HL-60 (cell line): ENCODE measurements around the gene GATA6.

Experiments used
- DNase-seq, 2 experiments: peaks; one replicate each; pipeline ENCODE4 v3.0.0-alpha.2; 2010 to 2020; ENCODE audit warnings: low read depth in 1 of 2, low spot score in 1 of 2
- H3K27ac ChIP-seq: fragments of 250-450 bp; sonication (Bioruptor Pico); replicated peaks from 2 replicates; pipeline ENCODE4 v1.5.1; 2020; ENCODE audit warnings: mild to moderate bottlenecking, moderate library complexity
- H3K27me3 ChIP-seq: fragments of 250-450 bp; sonication (Bioruptor Pico); 2 replicates; pipeline ENCODE4 v1.5.1; 2021; ENCODE audit warnings: mild to moderate bottlenecking, moderate library complexity; ENCODE audit not compliant: insufficient read depth, poor library complexity, severe bottlenecking
- H3K4me3 ChIP-seq: replicated peaks from 2 replicates; pipeline ENCODE4 v1.5.1; 2011; ENCODE audit warnings: mild to moderate bottlenecking, control low read depth, low read length; ENCODE audit not compliant: insufficient read depth
- CTCF ChIP-seq: IDR thresholded peaks from one replicate; pipeline ENCODE4 v1.5.1; 2011; ENCODE audit warnings: low read length, control low read depth, inconsistent platforms; ENCODE audit not compliant: insufficient read depth
- GABPA ChIP-seq: IDR thresholded peaks from 2 replicates; pipeline ENCODE4 v1.6.1; 2012; ENCODE audit warnings: low read depth
- POLR2AphosphoS5 ChIP-seq: IDR thresholded peaks from 2 replicates; pipeline ENCODE4 v1.6.1; 2012; ENCODE audit warnings: low read depth
- REST ChIP-seq: IDR thresholded peaks from 2 replicates; pipeline ENCODE4 v1.6.1; 2012; ENCODE audit warnings: low read depth; ENCODE audit not compliant: insufficient replicate concordance
- SPI1 ChIP-seq: IDR thresholded peaks from 2 replicates; pipeline ENCODE4 v1.6.1; 2012; ENCODE audit warnings: low read depth, mild to moderate bottlenecking, borderline replicate concordance

Gene GATA6

GRCh38 chr18:22207021-22207758 lies 37.8 kb downstream of the GATA6 start:
- TF ChIP-seq GABPA (no peak), SPI1 (0 out of 2 replicates have a peak, but pooled peaks have one; percentile 24)
- DNase-seq, result no peak
- Histone ChIP-seq H3K27ac (no peak overlapping the region), H3K4me3 (no peak overlapping the region), H3K27me3 (peaks cover 4% of the 10 kb centered on the region)

GRCh38 chr18:22210311-22210754 lies 40.9 kb downstream of the GATA6 start:
- Histone ChIP-seq H3K27ac (no peak overlapping the region), H3K27me3 (peaks cover 2% of the 10 kb centered on the region), H3K4me3 (no peak overlapping the region)
- DNase-seq, result no peak
- no peak for TF ChIP-seq SPI1

- peak in 1 of 2 experiments; percentile 78 for DNase-seq
- H3K27me3 ChIP-seq, result peaks cover 2% of the 10 kb centered on the region
- TF ChIP-seq SPI1 (peak; percentile 91), REST (no peak)
- no peak overlapping the region for H3K27ac ChIP-seq
- H3K4me3 ChIP-seq, result no peak overlapping the region
These were observed 42.3 kb downstream of the GATA6 start for GRCh38 chr18:22211657-22212056.

GRCh38 chr18:22213333-22213973 lies 44.1 kb downstream of the GATA6 start:
- Histone ChIP-seq H3K27me3 (peaks cover 2% of the 10 kb centered on the region), H3K4me3 (no peak overlapping the region), H3K27ac (no peak overlapping the region)
- no peak for DNase-seq
- TF ChIP-seq GABPA (no peak), CTCF (no peak), SPI1 (no peak), POLR2AphosphoS5 (no peak)

GRCh38 chr18:22214731-22215528 lies 45.5 kb downstream of the GATA6 start:
- Histone ChIP-seq H3K27me3 (no peaks in the 10 kb centered on the region), H3K27ac (no peak overlapping the region), H3K4me3 (no peak overlapping the region)
- DNase-seq, result peak in 1 of 2 experiments; percentile 16
- TF ChIP-seq REST (no peak), GABPA (no peak), POLR2AphosphoS5 (no peak)
